GM20000 (cell line): ENCODE measurements around the gene DTNA.

Experiments
- DNase-seq: peaks from one replicate; pipeline ENCODE4 v3.0.0; 2012; ENCODE audit warnings: low spot score
- CTCF ChIP-seq: IDR thresholded peaks from 2 replicates; pipeline ENCODE4 v1.5.1; 2012; ENCODE audit warnings: mild to moderate bottlenecking, control low read depth; ENCODE audit errors: extremely low read depth, missing control alignments

Gene DTNA

GRCh38 chr18:34838669-34839068 lies 128.6 kb downstream of the DTNA start:
- no peak for DNase-seq
- TF ChIP-seq CTCF: no peak

GRCh38 chr18:34840256-34840826 lies 130.2 kb downstream of the DTNA start:
- no peak for DNase-seq
- TF ChIP-seq CTCF: no peak

- DNase-seq: no peak
- TF ChIP-seq CTCF: no peak
Measured at GRCh38 chr18:34841891-34842290, 131.8 kb downstream of the DTNA start.

GRCh38 chr18:34844072-34844471 lies 134.0 kb downstream of the DTNA start:
- no peak for DNase-seq
- TF ChIP-seq CTCF: no peak

- DNase-seq: no peak
- TF ChIP-seq CTCF: no peak
Measured at GRCh38 chr18:34844732-34845459, 134.8 kb downstream of the DTNA start.

- DNase-seq: no peak
- TF ChIP-seq CTCF: no peak
Measured at GRCh38 chr18:34847408-34847807, 137.3 kb downstream of the DTNA start.

- no peak for TF ChIP-seq CTCF
Measured at GRCh38 chr18:34848156-34848555, 138.1 kb downstream of the DTNA start.

More at GRCh38 chr18:34848156-34848555, 138.1 kb downstream of the DTNA start:
- DNase-seq: no peak
